KMS-11 (cell line): Measurements from ENCODE around the gene TOX2.

Experiments used
- H2AFZ ChIP-seq: fragments of 200-600 bp; sonication (generic); 2 replicates; pipeline ENCODE4 v1.6.1; 2016; ENCODE audit warnings: antibody characterized with exemption, mixed run types, low read depth
- H3K27ac ChIP-seq: fragments of 200-600 bp; sonication (generic); 2 replicates; pipeline ENCODE4 v1.6.1; 2016; ENCODE audit warnings: mild to moderate bottlenecking, mixed run types
- H3K27me3 ChIP-seq: fragments of 200-600 bp; sonication (generic); 2 replicates; pipeline ENCODE4 v1.6.1; 2017; ENCODE audit warnings: mild to moderate bottlenecking, low read depth, mixed run types, moderate library complexity; ENCODE audit not compliant: insufficient read depth
- H3K36me3 ChIP-seq: fragments of 200-600 bp; sonication (generic); 2 replicates; pipeline ENCODE4 v1.6.1; 2017; ENCODE audit warnings: mild to moderate bottlenecking, mixed run types; ENCODE audit not compliant: insufficient read depth
- H3K4me1 ChIP-seq: fragments of 200-600 bp; sonication (generic); 2 replicates; pipeline ENCODE4 v1.6.1; 2016; ENCODE audit warnings: mild to moderate bottlenecking, low read depth, mixed run types; ENCODE audit not compliant: poor library complexity, severe bottlenecking
- H3K4me2 ChIP-seq: fragments of 200-600 bp; sonication (generic); 2 replicates; pipeline ENCODE4 v1.7.0; 2016; ENCODE audit warnings: mild to moderate bottlenecking, mixed run types
- H3K4me3 ChIP-seq: fragments of 200-600 bp; sonication (generic); IDR thresholded peaks from 2 replicates; pipeline ENCODE4 v1.6.1; 2017; ENCODE audit warnings: low read depth, low read length, mixed read lengths; ENCODE audit not compliant: insufficient read depth
- H3K79me2 ChIP-seq: fragments of 200-600 bp; sonication (generic); 2 replicates; pipeline ENCODE4 v1.6.1; 2016; ENCODE audit warnings: low read depth, mixed run types; ENCODE audit not compliant: insufficient read depth
- H3K9ac ChIP-seq: fragments of 200-600 bp; sonication (generic); 2 replicates; pipeline ENCODE4 v1.6.1; 2016; ENCODE audit warnings: mild to moderate bottlenecking, mixed run types
- H4K20me1 ChIP-seq: fragments of 200-600 bp; sonication (generic); 2 replicates; pipeline ENCODE4 v1.6.1; 2016; ENCODE audit warnings: mild to moderate bottlenecking, mixed run types; ENCODE audit not compliant: insufficient read depth
- CTCF ChIP-seq: fragments of 200-600 bp; sonication (generic); conservative IDR thresholded peaks from 2 replicates; pipeline ENCODE4 v1.6.1; 2017; ENCODE audit warnings: low read depth, mild to moderate bottlenecking, antibody characterized with exemption, low read length, moderate library complexity, mixed read lengths

TOX2 gene

GRCh38 chr20:44022464-44022863 is 107.8 kb downstream of the TOX2 start:
- no peaks in the 10 kb centered on the region for H3K79me2 ChIP-seq
- H3K36me3 ChIP-seq = no peaks in the 10 kb centered on the region
- H3K4me2 ChIP-seq = no peak overlapping the region
- H3K9ac ChIP-seq = no peak overlapping the region
- no peak overlapping the region for H3K27ac ChIP-seq
- no peaks in the 10 kb centered on the region for H3K27me3 ChIP-seq
- TF ChIP-seq CTCF = no peak
- H3K4me1 ChIP-seq = peaks cover 18% of the 10 kb centered on the region
- H4K20me1 ChIP-seq = no peaks in the 10 kb centered on the region
- H3K4me3 ChIP-seq = no peak overlapping the region
- no peak overlapping the region for H2AFZ ChIP-seq

- Histone ChIP-seq H3K27ac (no peak overlapping the region), H3K36me3 (no peaks in the 10 kb centered on the region), H4K20me1 (no peaks in the 10 kb centered on the region), H3K4me2 (no peak overlapping the region), H3K79me2 (no peaks in the 10 kb centered on the region), H3K9ac (no peak overlapping the region), H3K4me1 (peaks cover 10% of the 10 kb centered on the region), H2AFZ (no peak overlapping the region), H3K27me3 (no peaks in the 10 kb centered on the region), H3K4me3 (no peak overlapping the region)
- TF ChIP-seq CTCF = no peak
Measured at GRCh38 chr20:44023515-44024371, 109.1 kb downstream of the TOX2 start.

- TF ChIP-seq CTCF = no peak
- H3K79me2 ChIP-seq = no peaks in the 10 kb centered on the region
Measured at GRCh38 chr20:44024820-44025580, 110.3 kb downstream of the TOX2 start.

GRCh38 chr20:44025756-44026155 is 111.1 kb downstream of the TOX2 start:
- TF ChIP-seq CTCF = no peak
- Histone ChIP-seq H3K27ac (no peak overlapping the region), H3K79me2 (no peaks in the 10 kb centered on the region), H3K4me1 (peaks cover 4% of the 10 kb centered on the region), H3K27me3 (no peaks in the 10 kb centered on the region), H3K4me3 (no peak overlapping the region), H3K36me3 (no peaks in the 10 kb centered on the region), H3K9ac (no peak overlapping the region), H3K4me2 (no peak overlapping the region), H2AFZ (no peak overlapping the region), H4K20me1 (no peaks in the 10 kb centered on the region)

More at GRCh38 chr20:44024820-44025580, 110.3 kb downstream of the TOX2 start:
- H2AFZ ChIP-seq = no peak overlapping the region
- H3K4me3 ChIP-seq = no peak overlapping the region
- no peaks in the 10 kb centered on the region for H3K27me3 ChIP-seq
- H3K36me3 ChIP-seq = no peaks in the 10 kb centered on the region
- H3K4me1 ChIP-seq = peaks cover 4% of the 10 kb centered on the region
- H3K27ac ChIP-seq = no peak overlapping the region
- no peaks in the 10 kb centered on the region for H4K20me1 ChIP-seq
- H3K9ac ChIP-seq = no peak overlapping the region
- H3K4me2 ChIP-seq = no peak overlapping the region
